H1 (cell line): ENCODE results near the gene FHOD1. TPM values are rescaled to one million over a fixed set of nuclear protein-coding genes. Genes with fewer than 3 reads are reported as not detected.

ENCODE experiments used
- CTCF ChIA-PET: fragments of 300-600 bp; sonication (Branson Sonifier 250); formaldehyde crosslinking; loops from one replicate; lab custom pipeline; 2021; ENCODE audit not compliant: partially characterized antibody; lab: Charles Lee
- POLR2A ChIA-PET: fragments of 300-600 bp; sonication (Branson Sonifier 250); formaldehyde crosslinking; loops from one replicate; lab custom pipeline; 2021; ENCODE audit warnings: inconsistent platforms; ENCODE audit not compliant: partially characterized antibody; lab: Charles Lee
- DNase-seq, 2 experiments: peaks; one replicate each; pipeline versions ENCODE4 v3.0.0 to v3.0.0-alpha.2; 2010 to 2022; ENCODE audit warnings: low spot score in 2 of 2, low read depth in 1 of 2, mixed read lengths in 1 of 2
- FAIRE-seq: peaks from 2 replicates; lab custom pipeline; 2011; peaks lifted over from hg19 to GRCh38; lab: Jason Lieb, UNC
- H2AFZ ChIP-seq: 2 replicates; pipeline ENCODE4 v1.8.1; 2012; ENCODE audit warnings: low read length, inconsistent platforms
- H2AK5ac ChIP-seq: 2 replicates; pipeline ENCODE4 v1.6.1; 2013; ENCODE audit warnings: low read depth, low read length
- H2BK120ac ChIP-seq: replicated peaks from 2 replicates; pipeline ENCODE3; 2013; ENCODE audit warnings: low read depth, low read length, inconsistent platforms
- H2BK12ac ChIP-seq: 2 replicates; pipeline ENCODE4 v1.6.1; 2013; ENCODE audit warnings: low read depth, low read length
- H2BK15ac ChIP-seq: 2 replicates; pipeline ENCODE4 v1.6.1; 2013; ENCODE audit warnings: low read length
- H2BK20ac ChIP-seq: 2 replicates; pipeline ENCODE4 v1.6.1; 2013; ENCODE audit warnings: low read length
- H2BK5ac ChIP-seq: 2 replicates; pipeline ENCODE4 v1.6.1; 2013; ENCODE audit warnings: low read depth, low read length
- H3K14ac ChIP-seq: 2 replicates; pipeline ENCODE4 v1.6.1; 2013; ENCODE audit warnings: inconsistent platforms; ENCODE audit not compliant: insufficient read length
- H3K18ac ChIP-seq: 2 replicates; pipeline ENCODE4 v1.6.1; 2013; ENCODE audit warnings: low read length; ENCODE audit errors: extremely low read depth
- H3K23ac ChIP-seq: 2 replicates; pipeline ENCODE4 v1.6.1; 2013; ENCODE audit warnings: inconsistent platforms; ENCODE audit not compliant: insufficient read length
- H3K23me2 ChIP-seq: 2 replicates; pipeline ENCODE4 v1.6.1; 2013; ENCODE audit warnings: low read depth, low read length
- H3K27ac ChIP-seq: 2 replicates; pipeline ENCODE4 v1.6.1; 2011; ENCODE audit warnings: low read depth, low read length, inconsistent platforms
- H3K27me3 ChIP-seq, 4 experiments: replicated peaks in 1 of 4; 1 replicate in 1 of 4; 2 replicates in 3 of 4; pipeline versions ENCODE4 v1.6.1 to v1.8.1; 2011 to 2013; ENCODE audit warnings: low read length in 3 of 4, mild to moderate bottlenecking in 3 of 4, inconsistent platforms in 2 of 4, mixed read lengths in 2 of 4, moderate library complexity in 1 of 4; ENCODE audit not compliant: control insufficient read depth in 3 of 4, insufficient read depth in 3 of 4; ENCODE audit errors: extremely low read depth in 1 of 4
- H3K36me3 ChIP-seq, 4 experiments: 2 replicates each; pipeline versions ENCODE4 v1.6.1 to v1.8.1; 2011 to 2013; ENCODE audit warnings: mild to moderate bottlenecking in 4 of 4, low read length in 3 of 4, moderate library complexity in 2 of 4, control low read depth in 1 of 4, inconsistent platforms in 1 of 4; ENCODE audit not compliant: insufficient read depth in 4 of 4, control insufficient read depth in 2 of 4
- H3K4ac ChIP-seq: replicated peaks from 2 replicates; pipeline ENCODE3; 2013; ENCODE audit warnings: low read length, low read depth, mixed read lengths, inconsistent platforms; ENCODE audit not compliant: insufficient read length
- H3K4me1 ChIP-seq, 4 experiments: replicated peaks in 1 of 4; 1 replicate in 1 of 4; 2 replicates in 3 of 4; pipeline versions ENCODE4 v1.6.1 to v1.8.1; 2011 to 2013; ENCODE audit warnings: low read length in 3 of 4, inconsistent platforms in 2 of 4, mixed read lengths in 1 of 4; ENCODE audit not compliant: insufficient read depth in 4 of 4, control insufficient read depth in 3 of 4
- H3K4me2 ChIP-seq, 2 experiments: 2 replicates each; pipeline versions ENCODE4 v1.6.1 to v1.8.1; 2011 to 2013; ENCODE audit warnings: low read depth in 2 of 2, low read length in 2 of 2, control low read depth in 1 of 2, inconsistent platforms in 1 of 2, mild to moderate bottlenecking in 1 of 2; ENCODE audit not compliant: insufficient read depth in 1 of 2
- H3K4me3 ChIP-seq, 4 experiments: fragments of 200-600, 300-600 bp in 1 of 4; sonication (generic), shearing (Covaris generic), sonication (Bioruptor Twin) in 1 of 4; 2 replicates each; pipeline versions ENCODE4 v1.5.1 to v1.8.1; 2011 to 2016; ENCODE audit warnings: low read length in 4 of 4, low read depth in 3 of 4, control low read depth in 2 of 4, inconsistent platforms in 2 of 4, mild to moderate bottlenecking in 2 of 4, mixed read lengths in 1 of 4, moderate library complexity in 1 of 4; ENCODE audit not compliant: insufficient read depth in 2 of 4; ENCODE audit errors: extremely low read depth in 1 of 4
- H3K56ac ChIP-seq: replicated peaks from 2 replicates; pipeline ENCODE3; 2013; ENCODE audit warnings: low read depth, mild to moderate bottlenecking, mixed read lengths, low read length, inconsistent platforms; ENCODE audit not compliant: insufficient read length
- H3K79me1 ChIP-seq: 2 replicates; pipeline ENCODE4 v1.6.1; 2013; ENCODE audit warnings: low read depth, low read length, control low read depth
- H3K79me2 ChIP-seq, 2 experiments: 2 replicates each; pipeline versions ENCODE4 v1.6.1 to v1.8.1; 2012 to 2013; ENCODE audit warnings: low read length in 2 of 2, mild to moderate bottlenecking in 2 of 2, inconsistent platforms in 1 of 2; ENCODE audit not compliant: insufficient read depth in 2 of 2, control insufficient read depth in 1 of 2
- H3K9ac ChIP-seq, 4 experiments: replicated peaks in 1 of 4; 1 replicate in 1 of 4; 2 replicates in 3 of 4; pipeline versions ENCODE4 v1.6.1 to v1.8.1; 2011 to 2013; ENCODE audit warnings: low read depth in 3 of 4, low read length in 3 of 4, control low read depth in 2 of 4, mild to moderate bottlenecking in 2 of 4, moderate library complexity in 2 of 4, inconsistent platforms in 1 of 4; ENCODE audit errors: extremely low read depth in 1 of 4
- H3K9me3 ChIP-seq, 2 experiments: 2 replicates each; pipeline versions ENCODE4 v1.6.1 to v1.8.1; 2012 to 2013; ENCODE audit warnings: mild to moderate bottlenecking in 2 of 2, moderate library complexity in 2 of 2, control low read depth in 1 of 2, inconsistent platforms in 1 of 2, low read depth in 1 of 2, low read length in 1 of 2, mixed read lengths in 1 of 2; ENCODE audit not compliant: insufficient read depth in 2 of 2
- H4K20me1 ChIP-seq, 2 experiments: replicated peaks in 1 of 2; 2 replicates each; pipeline versions ENCODE3 to v1.8.1; 2011 to 2013; ENCODE audit warnings: inconsistent platforms in 2 of 2, low read length in 2 of 2, mild to moderate bottlenecking in 1 of 2; ENCODE audit not compliant: insufficient read depth in 2 of 2, control insufficient read depth in 1 of 2
- H4K5ac ChIP-seq: 2 replicates; pipeline ENCODE4 v1.6.1; 2013; ENCODE audit warnings: low read length, low read depth, mixed read lengths, inconsistent platforms; ENCODE audit not compliant: insufficient read length
- H4K8ac ChIP-seq: 2 replicates; pipeline ENCODE4 v1.8.0; 2013; ENCODE audit warnings: mild to moderate bottlenecking, moderate library complexity, low read length, inconsistent platforms; ENCODE audit not compliant: insufficient read depth; ENCODE audit errors: extremely low read depth
- H4K91ac ChIP-seq: replicated peaks from 2 replicates; pipeline ENCODE3; 2013; ENCODE audit warnings: low read length, mixed read lengths, inconsistent platforms; ENCODE audit not compliant: insufficient read length
- JUN ChIP-seq: IDR thresholded peaks from 2 replicates; pipeline ENCODE4 v1.6.1; 2011; ENCODE audit warnings: low read depth, mild to moderate bottlenecking, improper control_type of control experiment, low read length
- JUND ChIP-seq: IDR thresholded peaks from 2 replicates; pipeline ENCODE4 v1.6.1; 2011; ENCODE audit warnings: mild to moderate bottlenecking, improper control_type of control experiment, low read length
- MAX ChIP-seq: IDR thresholded peaks from 2 replicates; pipeline ENCODE4 v1.6.1; 2012; ENCODE audit warnings: inconsistent platforms
- RAD21 ChIP-seq, 2 experiments: IDR thresholded peaks in 1 of 2; conservative IDR thresholded peaks in 1 of 2; 2 replicates each; pipeline ENCODE4 v1.6.1; 2011; ENCODE audit warnings: low read depth in 2 of 2, low read length in 2 of 2, improper control_type of control experiment in 1 of 2, inconsistent platforms in 1 of 2, mild to moderate bottlenecking in 1 of 2, moderate library complexity in 1 of 2
- SAP30 ChIP-seq: fragments of 300-600 bp; sonication (generic); IDR thresholded peaks from 2 replicates; pipeline ENCODE4 v1.7.1; 2012; ENCODE audit warnings: low read length, moderate library complexity, mild to moderate bottlenecking, inconsistent platforms; ENCODE audit not compliant: insufficient read depth, insufficient replicate concordance
- SUZ12 ChIP-seq: fragments of 200-600 bp; sonication (generic); IDR thresholded peaks from 2 replicates; pipeline ENCODE4 v1.6.1; 2012; ENCODE audit warnings: mild to moderate bottlenecking, inconsistent platforms, low read length, moderate library complexity, mixed read lengths
- TEAD4 ChIP-seq: IDR thresholded peaks from 2 replicates; pipeline ENCODE4 v1.6.1; 2012; ENCODE audit warnings: low read depth, low read length, inconsistent platforms, mixed read lengths
- USF2 ChIP-seq: IDR thresholded peaks from 2 replicates; pipeline ENCODE4 v1.6.1; 2011; ENCODE audit warnings: low read length, improper control_type of control experiment
- WGBS, 2 experiments: shearing (Covaris generic) in 1 of 2; methylation state at CpG; one replicate each; pipeline versions ENCODE4 v1.1.6 to v1.1.7; 2013 to 2015; ENCODE audit warnings: low lambda C conversion rate in 2 of 2, mixed read lengths in 2 of 2, inconsistent platforms in 1 of 2, low coverage in 1 of 2, missing lambda C conversion rate in 1 of 2; ENCODE audit not compliant: insufficient replicate concordance in 2 of 2, insufficient coverage in 1 of 2, insufficient read length in 1 of 2; ENCODE audit errors: extremely low coverage in 1 of 2, missing lambda C conversion rate in 1 of 2; 5-methylcytosine and 5-hydroxymethylcytosine counted together
- polyA plus RNA-seq, 7 experiments: library from polyadenylated mRNA; depleted of rRNA in 3 of 7; stranded (reverse) in 5 of 7; unstranded in 2 of 7; fragments of >200 nt in 5 of 7; fragments of 200-250 nt in 2 of 7; gene quantifications; 1 replicate in 5 of 7; 2 replicates in 1 of 7; 4 replicates in 1 of 7; pipeline versions ENCODE4 v1.2.1 to v1.2.3, GENCODE V29; 2011 to 2013; ENCODE audit warnings: missing spikeins in 2 of 7, mixed read lengths in 2 of 7
- total RNA-seq: library from RNA; stranded (reverse); fragmentation: NEBNext Ultra II Directional; extraction: Animal tissue kit (Norgen Biotek cat#: 25700); gene quantifications from 2 replicates; pipeline ENCODE4 v1.2.1, GENCODE V29; 2021
- TF ChIP-seq, protein P1 (sequence below): IDR thresholded peaks from 2 replicates; pipeline ENCODE4 v1.6.1; 2012; ENCODE audit warnings: inconsistent platforms

The FHOD1 gene
- total and polyA plus RNA-seq, 2 of the 8 experiments (the other 6 are each of a cell fraction or from before 2014, with no cell fraction given), result 31.3 to 60.7 TPM

- no peak overlapping the region for H2BK15ac ChIP-seq
- H3K4me3 ChIP-seq, result no peak overlapping the region
- ChIA-PET POLR2A (interaction anchor here (0.8 to 5.4 kb wide), 6 partner anchors 8 to 208 kb away, joined by 3 to 20 read pairs (median 11); partner anchors contain the start of gene TMEM208), CTCF (interaction anchor here (1.9 to 8.9 kb wide), 4 partner anchors 11 to 38 kb away, joined by 5 to 111 read pairs (median 8); partner anchors contain the start of genes E2F4 and ELMO3)
- no peak overlapping the region for H2AFZ ChIP-seq
- H3K4me2 ChIP-seq, result no peak overlapping the region; a peak in 1 of 4 replicates
- no peaks in the 10 kb centered on the region for H3K9me3 ChIP-seq
- H2AK5ac ChIP-seq, result no peak overlapping the region
- no peak overlapping the region for H3K9ac ChIP-seq
- H2BK5ac ChIP-seq, result 0 out of 2 replicates have a peak overlapping the region, but pooled peaks have one; percentile 60
- no peak overlapping the region for H3K14ac ChIP-seq
- H3K79me2 ChIP-seq, result no peaks in the 10 kb centered on the region
- H3K56ac ChIP-seq, result no peak overlapping the region
- no peak overlapping the region for H2BK12ac ChIP-seq
- FAIRE-seq, result no peak
- no peak overlapping the region for H3K27ac ChIP-seq
- TF ChIP-seq RAD21 (IDR thresholded peaks at IDR 0.05 in 1 of 2, conservative IDR thresholded peaks at IDR 0.05 in 1 of 2; ENCODE audit: low read depth in 2 of 2, low read length in 2 of 2) (no peak), MAX (no peak), JUN (no peak), SAP30 (no peak), TEAD4 (no peak), USF2 (no peak), SUZ12 (no peak), JUND (no peak)
- TF ChIP-seq, protein P1, sequence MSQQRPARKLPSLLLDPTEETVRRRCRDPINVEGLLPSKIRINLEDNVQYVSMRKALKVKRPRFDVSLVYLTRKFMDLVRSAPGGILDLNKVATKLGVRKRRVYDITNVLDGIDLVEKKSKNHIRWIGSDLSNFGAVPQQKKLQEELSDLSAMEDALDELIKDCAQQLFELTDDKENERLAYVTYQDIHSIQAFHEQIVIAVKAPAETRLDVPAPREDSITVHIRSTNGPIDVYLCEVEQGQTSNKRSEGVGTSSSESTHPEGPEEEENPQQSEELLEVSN, result no peak
- H3K18ac ChIP-seq, result no peak overlapping the region
- H2BK20ac ChIP-seq, result no peak overlapping the region
- H3K23me2 ChIP-seq, result no peaks in the 10 kb centered on the region
- peak overlapping the region; percentile 59; the same call in 1 of the 2 replicates for H4K8ac ChIP-seq
- no peak overlapping the region for H2BK120ac ChIP-seq
- no peak overlapping the region for H3K4ac ChIP-seq
- WGBS, 2 experiments, result 90% methylated on average over 3 of the region's 3 CpGs; no CpG with 5 or more reads in 1 of the 2 experiments
- H3K36me3 ChIP-seq, result peaks cover 0 to 3% (median 0%) of the 10 kb centered on the region in 4 experiments; a peak in 3 of 8 replicates
- no peak overlapping the region for H4K5ac ChIP-seq
- DNase-seq, result no peak
- peaks cover 0 to 2% of the 10 kb centered on the region in 2 experiments for H4K20me1 ChIP-seq
- peaks cover 0 to 10% (median 1%) of the 10 kb centered on the region in 4 experiments; a peak in 2 of 7 replicates for H3K4me1 ChIP-seq
- peaks cover 0 to 6% (median 2%) of the 10 kb centered on the region in 4 experiments; a peak in 1 of 7 replicates for H3K27me3 ChIP-seq
- H3K23ac ChIP-seq, result no peak overlapping the region
- H3K79me1 ChIP-seq, result no peaks in the 10 kb centered on the region
- no peak overlapping the region for H4K91ac ChIP-seq
These were observed 40.4 kb downstream of the FHOD1 start for GRCh38 chr16:67206838-67207248.
